GM12801 (cell line): ENCODE data around the gene ABI3BP.

Experiments
- CTCF ChIP-seq: IDR thresholded peaks from one replicate; pipeline ENCODE4 v1.5.1; 2011; ENCODE audit warnings: control low read depth; ENCODE audit not compliant: insufficient read length; ENCODE audit errors: extremely low read depth

The ABI3BP gene

GRCh38 chr3:100833483-100833882 is 159.7 kb downstream of the ABI3BP start:
- TF ChIP-seq CTCF: no peak

- no peak for TF ChIP-seq CTCF
Measured at GRCh38 chr3:100831629-100832028, 161.6 kb downstream of the ABI3BP start.

- TF ChIP-seq CTCF: no peak
Measured at GRCh38 chr3:100830931-100831330, 162.3 kb downstream of the ABI3BP start.

- no peak for TF ChIP-seq CTCF
Measured at GRCh38 chr3:100825574-100825973, 167.6 kb downstream of the ABI3BP start.

- TF ChIP-seq CTCF: no peak
Measured at GRCh38 chr3:100815583-100815982, 177.6 kb downstream of the ABI3BP start.

- TF ChIP-seq CTCF: no peak
Measured at GRCh38 chr3:100813828-100814227, 179.4 kb downstream of the ABI3BP start.

- no peak for TF ChIP-seq CTCF
Measured at GRCh38 chr3:100811779-100812507, 181.3 kb downstream of the ABI3BP start.
